ENCODE results near the gene MYO1E. TPM values are rescaled to one million over a fixed set of nuclear protein-coding genes. Genes with fewer than 3 reads are reported as not detected.
"Not testable (repeated sequence)": the region's sequence is repeated elsewhere in the genome, so short reads cannot be mapped to it uniquely, and the experiment has no call there.

The MYO1E gene
- 1 to 10 TPM; 1.5 to 3.9 (median 2.3) TPM for total RNA-seq

GRCh38 chr15:59372352-59373211 lies at the start of gene MYO1E:
MYO1E (minus strand) TSS chr15:59372871; CDS start chr15:59372500, 371 bp downstream.
- ATAC-seq, result peak; percentile 64 to 65
- Mint-ChIP-seq H3K4me3 (peak within 1 kb of the TSS; percentile 84), H3K27me3 (ENCODE audit: low read depth) (peaks cover 52% of the 10 kb centered on the region), H3K4me1 (ENCODE audit: low read depth) (peaks cover 19% of the 10 kb centered on the region), H3K36me3 (ENCODE audit: insufficient read depth) (no peaks in the 10 kb centered on the region), H3K9me3 (no peaks in the 10 kb centered on the region)
- no peak for DNase-seq

GRCh38 chr15:59420986-59421618 lies 48.4 kb upstream of the MYO1E start:
- no peaks in the 10 kb centered on the region for H3K36me3 Mint-ChIP-seq (ENCODE audit: insufficient read depth)
- H3K27me3 Mint-ChIP-seq (ENCODE audit: low read depth), result peaks cover 24% of the 10 kb centered on the region
- H3K4me1 Mint-ChIP-seq (ENCODE audit: low read depth), result peaks cover 4% of the 10 kb centered on the region
- ATAC-seq (no peak), DNase-seq (no peak)
- H3K4me3 Mint-ChIP-seq, result no peak overlapping the region
- H3K9me3 Mint-ChIP-seq, result no peaks in the 10 kb centered on the region

GRCh38 chr15:59420108-59420507 lies 47.4 kb upstream of the MYO1E start:
- DNase-seq (no peak), ATAC-seq (peak; percentile 48 to 63)
- Mint-ChIP-seq H3K4me1 (ENCODE audit: low read depth) (peaks cover 4% of the 10 kb centered on the region), H3K4me3 (no peak overlapping the region), H3K9me3 (no peaks in the 10 kb centered on the region), H3K27me3 (ENCODE audit: low read depth) (peaks cover 27% of the 10 kb centered on the region), H3K36me3 (ENCODE audit: insufficient read depth) (no peaks in the 10 kb centered on the region)

GRCh38 chr15:59419170-59419569 lies 46.5 kb upstream of the MYO1E start:
- no peak for ATAC-seq
- H3K4me3 Mint-ChIP-seq, result no peak overlapping the region
- no peaks in the 10 kb centered on the region for H3K36me3 Mint-ChIP-seq (ENCODE audit: insufficient read depth)
- H3K4me1 Mint-ChIP-seq (ENCODE audit: low read depth), result peaks cover 5% of the 10 kb centered on the region
- peaks cover 25% of the 10 kb centered on the region for H3K27me3 Mint-ChIP-seq (ENCODE audit: low read depth)
- DNase-seq, result no peak
- H3K9me3 Mint-ChIP-seq, result no peaks in the 10 kb centered on the region

GRCh38 chr15:59416816-59417215 lies 44.1 kb upstream of the MYO1E start:
- peaks cover 20% of the 10 kb centered on the region for H3K27me3 Mint-ChIP-seq (ENCODE audit: low read depth)
- DNase-seq, result no peak
- no peak overlapping the region for H3K4me3 Mint-ChIP-seq
- H3K4me1 Mint-ChIP-seq (ENCODE audit: low read depth), result peaks cover 21% of the 10 kb centered on the region
- H3K36me3 Mint-ChIP-seq (ENCODE audit: insufficient read depth), result no peaks in the 10 kb centered on the region
- H3K9me3 Mint-ChIP-seq, result no peaks in the 10 kb centered on the region
- no peak for ATAC-seq

GRCh38 chr15:59413577-59413976 lies 40.9 kb upstream of the MYO1E start:
- peaks cover 29% of the 10 kb centered on the region for H3K4me1 Mint-ChIP-seq (ENCODE audit: low read depth)
- H3K9me3 Mint-ChIP-seq, result no peaks in the 10 kb centered on the region
- no peak for ATAC-seq
- no peak for DNase-seq
- no peak overlapping the region for H3K4me3 Mint-ChIP-seq
- no peaks in the 10 kb centered on the region for H3K36me3 Mint-ChIP-seq (ENCODE audit: insufficient read depth)
- peaks cover 21% of the 10 kb centered on the region for H3K27me3 Mint-ChIP-seq (ENCODE audit: low read depth)

- Mint-ChIP-seq H3K4me3 (no peak overlapping the region), H3K9me3 (no peaks in the 10 kb centered on the region), H3K4me1 (ENCODE audit: low read depth) (peaks cover 31% of the 10 kb centered on the region), H3K36me3 (ENCODE audit: insufficient read depth) (no peaks in the 10 kb centered on the region), H3K27me3 (ENCODE audit: low read depth) (peaks cover 10% of the 10 kb centered on the region)
- DNase-seq (no peak), ATAC-seq (no peak)
Measured at GRCh38 chr15:59410391-59410896, 37.8 kb upstream of the MYO1E start.

GRCh38 chr15:59407946-59408345 lies 35.3 kb upstream of the MYO1E start:
- DNase-seq (no peak), ATAC-seq (no peak)
- Mint-ChIP-seq H3K4me1 (ENCODE audit: low read depth) (peaks cover 23% of the 10 kb centered on the region), H3K4me3 (no peak overlapping the region), H3K9me3 (no peaks in the 10 kb centered on the region), H3K27me3 (ENCODE audit: low read depth) (peaks cover 1% of the 10 kb centered on the region), H3K36me3 (ENCODE audit: insufficient read depth) (no peaks in the 10 kb centered on the region)

GRCh38 chr15:59406446-59406845 lies 33.8 kb upstream of the MYO1E start:
- Mint-ChIP-seq H3K27me3 (ENCODE audit: low read depth) (peaks cover 4% of the 10 kb centered on the region), H3K4me3 (no peak overlapping the region), H3K9me3 (no peaks in the 10 kb centered on the region), H3K36me3 (ENCODE audit: insufficient read depth) (no peaks in the 10 kb centered on the region), H3K4me1 (ENCODE audit: low read depth) (peaks cover 16% of the 10 kb centered on the region)
- ATAC-seq (no peak), DNase-seq (no peak)

GRCh38 chr15:59405079-59405478 lies 32.4 kb upstream of the MYO1E start:
- Mint-ChIP-seq H3K27me3 (ENCODE audit: low read depth) (peaks cover 3% of the 10 kb centered on the region), H3K4me3 (no peak overlapping the region), H3K4me1 (ENCODE audit: low read depth) (peaks cover 8% of the 10 kb centered on the region), H3K9me3 (no peaks in the 10 kb centered on the region), H3K36me3 (ENCODE audit: insufficient read depth) (no peaks in the 10 kb centered on the region)
- ATAC-seq (no peak), DNase-seq (no peak)

GRCh38 chr15:59401824-59402569 lies 29.3 kb upstream of the MYO1E start:
- ATAC-seq (no peak), DNase-seq (no peak)
- H3K36me3 Mint-ChIP-seq (ENCODE audit: insufficient read depth), result no peaks in the 10 kb centered on the region
- no peaks in the 10 kb centered on the region for H3K9me3 Mint-ChIP-seq
- H3K4me1 Mint-ChIP-seq (ENCODE audit: low read depth), result peaks cover 9% of the 10 kb centered on the region
- H3K27me3 Mint-ChIP-seq (ENCODE audit: low read depth), result peaks cover 8% of the 10 kb centered on the region
- no peak overlapping the region for H3K4me3 Mint-ChIP-seq

GRCh38 chr15:59401051-59401823 lies 28.6 kb upstream of the MYO1E start:
- peaks cover 12% of the 10 kb centered on the region for H3K27me3 Mint-ChIP-seq (ENCODE audit: low read depth)
- not testable (repeated sequence) for ATAC-seq; H3K9me3 Mint-ChIP-seq; H3K4me3 Mint-ChIP-seq; H3K36me3 Mint-ChIP-seq (ENCODE audit: insufficient read depth); H3K4me1 Mint-ChIP-seq (ENCODE audit: low read depth); DNase-seq

GRCh38 chr15:59400103-59400813 lies 27.6 kb upstream of the MYO1E start:
- H3K4me3 Mint-ChIP-seq, result no peak overlapping the region
- no peaks in the 10 kb centered on the region for H3K9me3 Mint-ChIP-seq
- no peak for ATAC-seq
- H3K4me1 Mint-ChIP-seq (ENCODE audit: low read depth), result peaks cover 6% of the 10 kb centered on the region
- DNase-seq, result no peak
- H3K27me3 Mint-ChIP-seq (ENCODE audit: low read depth), result peaks cover 12% of the 10 kb centered on the region
- no peaks in the 10 kb centered on the region for H3K36me3 Mint-ChIP-seq (ENCODE audit: insufficient read depth)

Data from activated T-cell treated with anti-CD3 and anti-CD28 coated beads, Interleukin-2, amount 50 U/mL, for 4 hours (primary cell).